HL-60 (cell line): ENCODE data around the gene ACACB.

ENCODE experiments used
- DNase-seq, 2 experiments: peaks; one replicate each; pipeline ENCODE4 v3.0.0-alpha.2; 2010 to 2020; ENCODE audit warnings: low read depth in 1 of 2, low spot score in 1 of 2
- H3K27ac ChIP-seq: fragments of 250-450 bp; sonication (Bioruptor Pico); replicated peaks from 2 replicates; pipeline ENCODE4 v1.5.1; 2020; ENCODE audit warnings: mild to moderate bottlenecking, moderate library complexity
- H3K27me3 ChIP-seq: fragments of 250-450 bp; sonication (Bioruptor Pico); 2 replicates; pipeline ENCODE4 v1.5.1; 2021; ENCODE audit warnings: mild to moderate bottlenecking, moderate library complexity; ENCODE audit not compliant: insufficient read depth, poor library complexity, severe bottlenecking
- H3K4me3 ChIP-seq: replicated peaks from 2 replicates; pipeline ENCODE4 v1.5.1; 2011; ENCODE audit warnings: mild to moderate bottlenecking, control low read depth, low read length; ENCODE audit not compliant: insufficient read depth
- CTCF ChIP-seq: IDR thresholded peaks from one replicate; pipeline ENCODE4 v1.5.1; 2011; ENCODE audit warnings: low read length, control low read depth, inconsistent platforms; ENCODE audit not compliant: insufficient read depth
- GABPA ChIP-seq: IDR thresholded peaks from 2 replicates; pipeline ENCODE4 v1.6.1; 2012; ENCODE audit warnings: low read depth
- POLR2AphosphoS5 ChIP-seq: IDR thresholded peaks from 2 replicates; pipeline ENCODE4 v1.6.1; 2012; ENCODE audit warnings: low read depth
- REST ChIP-seq: IDR thresholded peaks from 2 replicates; pipeline ENCODE4 v1.6.1; 2012; ENCODE audit warnings: low read depth; ENCODE audit not compliant: insufficient replicate concordance
- SPI1 ChIP-seq: IDR thresholded peaks from 2 replicates; pipeline ENCODE4 v1.6.1; 2012; ENCODE audit warnings: low read depth, mild to moderate bottlenecking, borderline replicate concordance

ACACB gene

GRCh38 chr12:109156586-109156985, 40.2 kb downstream of the ACACB start:
- no peak overlapping the region for H3K4me3 ChIP-seq
- no peak for DNase-seq
- TF ChIP-seq CTCF (no peak), POLR2AphosphoS5 (no peak), REST (no peak), SPI1 (no peak), GABPA (no peak)
- H3K27me3 ChIP-seq: no peaks in the 10 kb centered on the region
- H3K27ac ChIP-seq: no peak overlapping the region

GRCh38 chr12:109157986-109158385, 41.6 kb downstream of the ACACB start:
- no peak for DNase-seq
- no peak overlapping the region for H3K27ac ChIP-seq
- no peak overlapping the region for H3K4me3 ChIP-seq
- no peaks in the 10 kb centered on the region for H3K27me3 ChIP-seq
- TF ChIP-seq REST (no peak), GABPA (no peak), SPI1 (no peak), POLR2AphosphoS5 (no peak), CTCF (no peak)

GRCh38 chr12:109160433-109160832, 44.0 kb downstream of the ACACB start:
- TF ChIP-seq CTCF (no peak), POLR2AphosphoS5 (no peak), GABPA (no peak)
- Histone ChIP-seq H3K4me3 (no peak overlapping the region), H3K27ac (no peak overlapping the region), H3K27me3 (no peaks in the 10 kb centered on the region)
- DNase-seq: no peak

- Histone ChIP-seq H3K4me3 (no peak overlapping the region), H3K27ac (no peak overlapping the region), H3K27me3 (no peaks in the 10 kb centered on the region)
- no peak for DNase-seq
- TF ChIP-seq SPI1 (no peak), CTCF (no peak), POLR2AphosphoS5 (no peak), GABPA (no peak)
Measured at GRCh38 chr12:109160873-109161272, 44.5 kb downstream of the ACACB start.
